Skin epidermis (tissue), 12 donors: ENCODE results near the gene PSAPL1.

Source experiments
- H3K27ac ChIP-seq, 21 experiments: fragments of 200-600 bp; sonication (generic) in 11 of 21; one replicate each; pipeline ENCODE4 v1.5.0; 2020; ENCODE audit warnings: mild to moderate bottlenecking in 3 of 21, inconsistent platforms in 2 of 21, moderate library complexity in 2 of 21
- H3K4me3 ChIP-seq, 7 experiments: fragments of 200-600 bp; sonication (generic) in 2 of 7; one replicate each; pipeline ENCODE4 v1.5.0; 2020; ENCODE audit warnings: inconsistent platforms in 2 of 7, mild to moderate bottlenecking in 2 of 7, moderate library complexity in 1 of 7

PSAPL1 gene

DNA sequence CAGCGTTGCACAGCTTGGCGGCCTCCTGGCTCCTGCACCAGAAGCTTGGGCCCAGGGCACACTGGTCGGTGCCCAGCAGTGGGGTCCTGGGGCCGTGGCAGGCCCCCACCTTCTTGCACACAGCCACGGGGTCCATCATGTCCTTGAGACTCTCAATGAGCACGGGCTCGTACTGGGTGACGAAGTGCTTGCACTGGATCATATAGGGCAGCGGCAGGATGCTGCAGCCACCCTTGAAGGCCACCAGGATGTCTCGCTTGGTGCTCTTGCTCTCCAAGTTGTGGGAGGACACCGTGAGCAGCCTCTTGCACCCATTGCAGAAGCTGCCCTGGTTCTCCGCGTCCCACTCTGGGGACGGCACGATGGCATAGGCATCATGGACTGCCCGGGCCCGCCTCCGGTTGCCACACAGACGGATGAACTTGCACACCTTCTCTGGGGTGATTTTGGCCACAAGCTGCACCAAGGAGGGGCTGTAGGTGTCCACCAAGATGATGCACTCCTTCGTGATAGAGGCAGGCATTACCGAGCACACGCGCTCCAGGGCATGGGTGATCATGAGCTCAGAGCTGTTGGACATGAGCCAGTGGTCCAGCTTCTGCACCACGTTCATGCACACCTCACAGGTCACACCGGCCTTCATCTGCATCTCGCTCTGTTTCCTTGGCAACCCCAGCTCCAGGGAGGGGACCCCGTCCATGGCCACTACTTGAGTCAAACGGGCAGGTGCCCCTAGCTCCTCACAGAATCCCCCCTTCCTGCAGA lies 1.2 kb downstream of the PSAPL1 start:
- peak overlapping the region in 1 of 7 experiments; percentile 14 for H3K4me3 ChIP-seq

DNA sequence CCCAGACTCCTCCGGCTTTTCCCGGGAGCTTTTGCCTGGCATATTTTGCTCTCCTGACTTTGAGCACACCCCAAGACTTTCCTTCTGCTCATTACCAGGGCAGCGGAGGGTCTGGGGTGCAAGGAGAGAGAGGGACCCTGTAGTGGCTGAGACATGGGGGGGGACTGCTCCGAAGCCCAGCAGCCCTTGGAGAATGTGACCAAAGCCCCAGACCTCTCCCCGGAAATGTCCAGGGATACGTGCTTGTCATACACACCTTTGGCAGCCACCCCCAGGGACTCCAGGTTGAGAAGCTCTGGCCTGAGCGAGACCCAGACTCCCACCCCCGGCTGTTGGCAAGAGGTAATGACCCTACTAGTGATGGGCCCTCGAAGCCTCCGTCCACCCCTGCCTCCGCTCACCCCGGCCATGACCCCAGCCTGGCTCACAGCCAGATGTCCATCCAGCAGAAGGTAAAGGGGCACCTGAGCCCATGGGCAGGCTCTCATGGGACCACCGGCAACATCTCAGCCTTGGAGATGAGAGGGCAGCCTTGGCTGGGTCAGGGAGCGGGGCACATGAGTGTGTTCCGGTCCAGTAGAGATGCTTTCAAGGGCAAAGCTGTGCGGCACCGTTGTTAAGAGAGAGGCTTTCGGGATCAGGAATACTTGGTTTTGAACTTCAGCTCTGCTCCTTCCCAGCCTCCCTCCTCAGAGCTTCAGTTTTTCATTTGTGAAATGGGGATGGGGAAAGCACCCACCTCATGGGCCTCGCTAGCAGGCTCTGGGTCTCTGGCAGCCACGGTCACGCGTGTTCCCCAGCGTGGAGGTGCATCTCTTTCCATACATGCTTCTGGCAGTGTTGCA lies 2.0 kb downstream of the PSAPL1 start:
- H3K27ac ChIP-seq, result peak overlapping the region in 2 of 21 experiments; percentile 8 to 29
- H3K4me3 ChIP-seq, result peak overlapping the region in 1 of 7 experiments; percentile 14

More for the DNA sequence above, 1.2 kb downstream of the PSAPL1 start:
- H3K27ac ChIP-seq, result no peak overlapping the region

DNA sequence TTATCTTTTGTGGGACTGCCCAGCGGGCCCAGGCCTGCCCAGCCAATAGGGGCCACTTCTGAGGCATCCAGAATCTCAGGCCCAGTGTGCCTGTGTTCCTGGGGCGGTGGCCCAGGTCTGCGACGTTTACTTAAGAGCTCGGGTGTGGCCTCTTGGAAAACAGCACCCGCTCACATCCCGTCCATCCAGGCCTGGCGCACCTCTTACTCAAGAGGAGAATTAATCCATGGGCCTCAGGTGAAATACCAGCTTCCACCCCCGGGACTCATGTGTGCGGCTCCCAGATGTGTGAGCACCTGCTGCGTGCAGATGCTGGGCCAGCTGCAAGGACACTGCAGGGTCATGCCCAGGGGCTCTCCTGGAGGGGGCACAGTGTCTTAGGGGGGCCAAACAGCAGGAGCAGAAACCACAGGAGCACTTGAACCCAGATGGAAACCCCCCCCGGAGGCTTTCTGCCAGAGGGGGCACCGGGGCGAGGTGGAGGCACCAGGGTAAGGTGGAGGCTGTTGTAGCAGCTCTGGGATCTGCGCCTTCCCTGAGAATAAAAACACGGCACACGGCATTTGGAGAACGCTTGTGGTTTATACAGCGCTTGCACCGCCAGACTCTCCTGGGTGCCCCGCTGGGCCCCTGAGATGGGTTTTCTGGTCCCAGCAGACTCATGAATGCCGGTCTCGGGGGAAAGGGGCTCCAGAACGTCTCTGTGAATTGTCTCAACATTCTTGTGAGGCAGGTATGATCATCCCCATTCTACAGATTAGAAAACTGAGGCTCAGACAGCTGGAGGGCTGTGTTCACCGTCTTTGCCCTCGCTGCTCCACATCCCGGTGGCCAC lies 2.8 kb downstream of the PSAPL1 start:
- H3K4me3 ChIP-seq, result peak overlapping the region in 1 of 7 experiments; percentile 14
- H3K27ac ChIP-seq, result peak overlapping the region in 2 of 21 experiments; percentile 8 to 29

DNA sequence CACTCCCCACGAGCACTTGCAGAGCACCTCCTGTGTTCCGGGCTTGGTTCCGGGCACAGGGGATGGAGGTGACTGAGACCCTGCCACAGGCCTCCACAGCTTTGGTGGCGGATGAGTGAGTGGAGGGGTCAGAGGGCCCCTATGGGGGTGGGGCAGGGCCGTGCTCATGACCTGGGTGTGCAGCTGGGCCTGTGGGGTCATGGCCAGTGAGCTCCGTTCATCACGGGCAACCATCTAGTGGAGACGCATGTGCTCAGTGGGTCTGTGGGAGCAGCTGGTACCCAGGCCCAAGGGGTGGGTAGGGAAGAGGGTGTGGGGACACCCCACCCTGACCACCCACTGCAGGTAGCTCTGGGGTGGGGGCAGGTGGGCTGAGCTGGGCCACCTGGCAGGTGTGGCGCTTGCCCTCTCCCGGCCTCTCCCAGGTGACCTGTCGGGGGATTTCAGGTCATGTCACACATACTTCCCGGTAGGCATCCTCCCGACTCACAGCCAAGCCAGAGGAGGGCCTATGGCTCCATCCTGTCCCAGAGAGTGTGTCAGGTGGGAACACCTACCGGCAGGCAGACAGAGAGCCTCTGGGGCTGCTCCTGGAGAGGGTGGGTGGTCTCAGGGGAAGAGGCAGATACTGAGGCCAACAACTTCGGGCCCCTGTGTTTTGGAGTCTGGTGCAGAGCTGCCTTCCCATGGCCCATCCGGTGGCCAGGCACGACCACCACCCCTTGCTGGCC lies 3.6 kb downstream of the PSAPL1 start:
- Histone ChIP-seq H3K4me3 (no peak overlapping the region), H3K27ac (no peak overlapping the region)

DNA sequence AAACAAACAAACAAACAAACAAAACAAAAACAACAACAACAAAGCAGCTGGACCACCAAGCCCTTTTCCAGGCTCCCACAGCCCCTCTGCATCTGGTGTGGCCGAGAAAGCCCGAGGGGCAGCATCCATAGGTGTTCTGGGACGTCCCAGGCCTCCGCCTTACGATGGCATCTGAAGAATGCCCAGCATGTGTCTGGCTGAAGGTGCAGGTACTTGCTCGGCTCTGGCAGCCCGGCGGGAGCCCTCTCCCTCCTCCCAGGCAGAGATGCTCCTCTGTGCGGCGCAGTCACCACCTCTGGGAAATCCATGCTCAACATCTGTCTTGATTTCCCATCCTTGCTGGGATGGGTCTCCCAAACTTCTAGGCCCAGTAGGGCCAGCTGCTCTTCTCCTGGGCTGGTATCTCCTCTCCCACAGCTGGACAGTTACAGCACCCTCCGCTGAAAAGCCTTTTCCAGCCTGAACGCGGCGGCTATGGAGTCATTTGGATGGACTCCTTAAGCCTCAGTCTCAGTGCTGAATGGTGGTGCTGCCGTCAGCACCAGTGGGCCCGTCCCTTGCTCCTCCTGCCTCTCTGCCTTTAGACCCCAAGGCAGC lies 4.3 kb downstream of the PSAPL1 start:
- H3K4me3 ChIP-seq, result no peak overlapping the region
- H3K27ac ChIP-seq, result no peak overlapping the region

DNA sequence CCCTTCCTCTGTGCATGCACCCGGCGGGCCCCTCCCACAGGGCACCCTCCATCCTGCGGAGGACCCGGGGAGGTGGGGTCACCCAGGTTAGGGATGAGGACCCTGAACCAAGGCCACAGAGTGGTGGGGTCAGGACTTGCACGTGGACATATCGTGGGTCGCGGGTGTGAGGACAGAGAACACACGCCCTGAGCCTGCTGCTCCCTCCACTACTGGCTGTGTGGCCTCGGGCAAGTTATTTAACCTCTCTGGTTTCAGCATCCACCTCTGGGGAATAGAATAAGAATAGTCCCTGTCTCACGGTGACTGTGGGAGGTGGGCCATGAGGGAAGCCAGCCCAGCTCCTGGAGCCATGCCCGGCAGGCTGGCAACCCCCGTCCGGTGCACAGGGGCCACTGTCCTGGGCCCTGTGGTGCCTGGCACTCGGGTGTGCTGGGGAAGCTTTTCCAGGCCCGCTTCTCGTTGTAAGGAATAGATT lies 5.1 kb downstream of the PSAPL1 start:
- no peak overlapping the region for H3K27ac ChIP-seq
- no peak overlapping the region for H3K4me3 ChIP-seq

DNA sequence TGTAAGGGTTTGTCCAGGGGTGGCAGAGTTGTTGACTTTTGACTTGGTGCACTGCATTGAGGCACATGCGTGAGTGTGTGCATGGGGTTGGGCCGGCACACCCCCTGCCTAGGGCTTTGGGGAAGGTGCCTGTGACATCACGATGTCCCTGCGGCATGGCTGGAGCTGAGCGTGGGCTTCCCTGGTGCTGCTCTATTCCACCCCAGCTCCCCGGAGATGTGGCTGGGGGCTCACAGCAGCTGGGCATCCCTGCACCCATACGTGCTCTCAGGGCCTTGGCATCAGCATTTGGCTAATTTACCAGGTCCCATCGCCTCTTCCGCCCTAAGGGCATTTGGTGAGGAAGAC lies 5.7 kb downstream of the PSAPL1 start:
- no peak overlapping the region for H3K27ac ChIP-seq
- H3K4me3 ChIP-seq, result no peak overlapping the region

DNA sequence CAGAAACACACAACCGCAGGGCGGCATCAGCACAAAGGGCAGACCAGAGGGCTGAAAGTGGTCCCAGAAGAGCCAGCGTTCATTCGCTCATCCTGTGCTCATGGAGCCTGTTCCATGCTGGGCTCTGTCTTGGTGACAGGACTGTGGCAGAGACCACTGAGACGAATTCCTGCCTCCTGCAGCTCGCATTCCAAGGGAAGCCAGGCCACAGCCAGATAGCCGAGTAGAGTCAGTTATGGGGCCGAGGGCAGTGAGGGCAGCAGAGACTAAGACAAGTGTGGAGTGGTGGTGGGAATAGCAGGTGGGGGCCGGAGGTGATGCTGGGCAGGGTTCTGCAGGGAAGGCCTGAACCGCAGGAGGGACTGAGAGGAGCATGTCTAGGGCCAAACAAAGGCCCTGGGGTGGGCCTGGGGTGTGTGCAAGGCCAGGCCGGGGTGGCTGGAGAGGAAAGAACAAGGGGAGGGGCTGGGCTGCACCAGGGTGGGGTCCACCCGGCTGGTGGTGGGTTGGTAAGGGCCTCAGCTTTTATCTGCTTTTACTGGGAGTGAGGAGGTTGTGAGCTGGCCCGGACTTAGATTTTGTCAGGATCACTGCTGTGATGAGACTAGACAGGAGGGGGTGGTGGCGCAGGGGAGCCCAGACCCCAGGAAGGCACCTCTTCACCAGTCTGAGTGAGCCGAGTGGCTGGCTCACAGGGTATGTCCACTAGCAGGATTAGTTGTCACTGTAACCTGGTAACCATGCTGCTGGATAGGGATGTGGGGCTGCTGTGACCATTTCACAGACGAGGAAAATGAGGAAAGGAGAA lies 6.3 kb downstream of the PSAPL1 start:
- Histone ChIP-seq H3K4me3 (no peak overlapping the region), H3K27ac (no peak overlapping the region)

DNA sequence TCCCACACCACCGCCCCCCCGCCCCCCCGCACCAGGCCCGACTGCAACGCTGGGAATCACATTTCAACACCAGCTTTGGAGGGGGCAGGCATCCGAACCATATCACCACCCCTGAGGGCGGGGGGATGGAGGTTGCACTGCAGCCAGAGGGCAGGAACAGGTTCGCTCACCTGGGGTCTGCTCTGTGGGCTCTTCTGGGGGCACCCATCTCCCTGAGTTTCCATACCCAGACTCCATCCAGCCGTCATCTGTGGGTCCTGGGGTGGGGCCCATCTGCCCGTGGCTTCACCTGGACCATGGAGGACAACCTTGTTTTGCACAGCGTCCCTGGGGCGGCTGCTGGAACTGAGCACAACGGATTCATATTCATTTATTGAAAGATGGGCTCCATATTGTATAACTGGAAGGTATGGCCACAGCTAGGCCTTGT lies 6.9 kb downstream of the PSAPL1 start:
- no peak overlapping the region for H3K4me3 ChIP-seq
- no peak overlapping the region for H3K27ac ChIP-seq

DNA sequence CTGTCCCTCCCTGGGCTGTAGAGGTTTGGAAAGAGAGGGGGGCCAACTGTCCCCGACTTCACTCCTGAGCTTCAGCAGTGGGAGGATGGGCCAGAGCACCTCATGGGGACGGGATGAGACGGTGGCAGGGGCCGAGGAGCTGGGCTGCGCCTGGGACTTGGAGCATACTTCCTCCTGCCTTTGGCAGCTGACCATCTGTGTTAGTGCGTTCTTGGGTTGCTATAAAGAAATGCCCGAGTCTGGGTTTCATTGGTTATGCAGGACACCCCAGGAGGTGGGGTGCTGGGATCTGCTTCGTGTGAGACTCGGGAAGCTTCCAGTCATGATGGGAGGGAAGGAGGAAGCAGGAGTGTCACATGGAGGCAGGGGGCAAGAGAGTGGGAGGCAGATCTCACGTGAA lies 7.4 kb downstream of the PSAPL1 start:
- H3K27ac ChIP-seq, result no peak overlapping the region
- no peak overlapping the region for H3K4me3 ChIP-seq

DNA sequence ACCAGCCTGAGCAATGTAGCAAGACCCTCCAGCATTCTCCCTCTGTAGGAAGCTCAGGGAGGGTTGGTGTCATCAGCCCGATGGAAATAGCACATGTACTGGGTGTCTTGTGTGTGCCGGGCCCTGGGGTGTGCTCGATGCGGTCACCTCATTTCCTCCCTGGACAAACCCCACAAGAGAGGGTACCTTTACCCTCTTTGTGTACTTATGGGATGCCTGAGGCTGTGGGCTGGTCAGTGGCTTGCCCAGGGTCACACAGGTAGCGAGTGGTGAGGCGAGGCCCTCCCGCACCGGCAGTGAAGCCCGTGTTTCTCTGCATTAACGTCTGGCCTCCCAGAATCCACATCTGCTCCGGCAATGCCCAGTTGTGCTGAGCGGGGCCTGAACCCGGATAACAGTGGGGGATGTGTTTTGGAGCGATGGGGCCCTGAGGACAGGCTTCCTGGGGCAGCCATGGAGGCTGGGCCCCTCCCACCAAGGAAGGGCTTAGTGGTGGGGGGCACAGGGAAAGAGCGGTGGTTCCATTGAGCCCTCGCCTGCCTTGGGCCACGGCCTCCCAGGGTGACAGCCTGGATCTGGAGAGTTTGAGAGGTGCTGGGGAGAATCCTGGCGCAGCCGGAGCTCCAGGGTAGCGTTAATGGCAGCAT lies 8.1 kb downstream of the PSAPL1 start:
- Histone ChIP-seq H3K4me3 (no peak overlapping the region), H3K27ac (no peak overlapping the region)

DNA sequence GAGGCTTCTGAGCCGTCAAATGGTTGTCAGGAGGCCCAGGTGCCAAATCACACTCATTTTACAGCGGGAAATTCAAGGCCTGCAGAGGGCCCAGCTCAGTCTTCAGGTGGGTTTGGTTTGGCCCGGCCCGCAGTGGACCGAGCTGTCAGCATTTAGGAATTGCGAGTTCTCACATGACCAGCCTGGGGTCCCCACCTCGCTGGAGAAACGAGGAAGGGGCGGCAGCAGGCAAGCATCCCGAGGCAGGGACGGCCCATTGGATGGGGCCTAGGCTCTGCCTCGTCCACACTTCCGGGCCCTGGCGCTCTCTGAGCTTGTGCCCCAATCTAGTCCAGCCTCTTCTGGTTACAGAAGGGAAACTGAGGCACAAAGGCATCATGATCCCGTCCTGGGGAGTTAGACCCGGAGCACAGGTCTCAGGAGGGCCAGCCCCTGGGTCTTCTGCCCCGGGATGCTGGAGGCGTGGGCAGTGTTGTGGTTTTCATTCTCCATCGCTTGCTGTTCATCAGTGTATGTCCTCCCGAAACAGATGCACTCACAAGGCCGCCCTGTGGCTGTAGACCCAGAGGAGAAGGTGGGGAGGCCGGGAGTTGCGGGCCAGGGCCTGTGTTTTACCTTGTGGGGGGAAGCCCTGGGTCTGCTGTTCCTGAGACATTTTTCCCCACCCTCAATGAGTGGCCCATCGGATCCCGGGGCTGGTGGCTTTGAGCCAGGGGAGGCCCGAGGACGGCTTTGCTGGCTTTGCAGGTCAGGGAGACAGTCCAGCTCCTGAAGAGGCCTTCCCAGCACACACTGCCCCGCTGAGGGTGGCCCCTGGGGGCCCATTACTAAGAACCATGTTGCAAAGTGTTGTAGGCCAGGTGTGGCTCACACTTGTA lies 8.9 kb downstream of the PSAPL1 start:
- Histone ChIP-seq H3K4me3 (no peak overlapping the region), H3K27ac (no peak overlapping the region)

DNA sequence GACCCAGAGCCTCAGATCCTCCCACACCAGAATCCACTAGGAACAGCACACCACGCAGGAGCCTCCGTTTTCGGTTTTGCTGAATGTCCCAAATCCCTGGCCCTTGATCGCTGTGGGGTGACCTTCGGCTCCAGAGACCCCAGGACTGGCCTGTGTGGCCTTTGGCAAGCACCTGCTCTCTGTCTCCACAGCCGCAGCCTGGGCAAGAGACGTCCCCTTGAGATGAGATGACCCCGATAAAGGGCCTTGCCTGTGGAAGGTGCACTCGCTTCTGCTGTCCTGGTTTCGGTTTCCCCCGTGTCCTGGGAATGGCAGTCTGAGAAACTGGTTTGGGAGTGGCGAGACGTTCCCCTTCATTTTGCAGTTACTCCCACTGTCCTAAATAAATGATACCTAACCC lies 9.6 kb downstream of the PSAPL1 start:
- H3K4me3 ChIP-seq, result no peak overlapping the region
- no peak overlapping the region for H3K27ac ChIP-seq

DNA sequence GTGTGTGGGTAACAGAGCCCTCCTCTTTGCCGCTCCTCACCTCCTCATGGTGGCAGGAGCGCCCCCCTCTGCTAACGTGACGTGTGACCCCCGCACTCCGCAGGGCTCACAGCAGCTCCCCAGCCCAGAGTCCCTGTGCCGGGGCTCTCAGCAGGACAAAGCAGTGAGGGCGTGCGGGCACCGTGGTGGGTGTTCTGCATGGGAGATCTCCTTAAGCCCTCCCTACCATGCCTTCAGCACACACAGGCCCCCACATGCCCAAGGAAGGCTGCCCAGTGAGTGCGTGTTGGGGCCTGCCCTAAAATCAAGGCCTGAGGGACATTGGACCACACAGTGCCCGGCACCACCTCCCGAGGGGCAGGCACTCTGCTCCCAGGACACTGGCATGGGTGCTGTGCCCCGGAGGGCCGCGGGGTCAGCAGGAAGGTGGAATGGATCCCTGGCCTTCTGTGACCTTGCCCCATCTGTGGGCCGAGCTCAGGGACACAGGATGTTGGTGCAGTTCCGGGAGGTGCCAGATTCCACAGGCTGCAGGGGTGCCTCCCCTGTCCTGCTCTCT lies 10.1 kb downstream of the PSAPL1 start:
- no peak overlapping the region for H3K27ac ChIP-seq
- no peak overlapping the region for H3K4me3 ChIP-seq

DNA sequence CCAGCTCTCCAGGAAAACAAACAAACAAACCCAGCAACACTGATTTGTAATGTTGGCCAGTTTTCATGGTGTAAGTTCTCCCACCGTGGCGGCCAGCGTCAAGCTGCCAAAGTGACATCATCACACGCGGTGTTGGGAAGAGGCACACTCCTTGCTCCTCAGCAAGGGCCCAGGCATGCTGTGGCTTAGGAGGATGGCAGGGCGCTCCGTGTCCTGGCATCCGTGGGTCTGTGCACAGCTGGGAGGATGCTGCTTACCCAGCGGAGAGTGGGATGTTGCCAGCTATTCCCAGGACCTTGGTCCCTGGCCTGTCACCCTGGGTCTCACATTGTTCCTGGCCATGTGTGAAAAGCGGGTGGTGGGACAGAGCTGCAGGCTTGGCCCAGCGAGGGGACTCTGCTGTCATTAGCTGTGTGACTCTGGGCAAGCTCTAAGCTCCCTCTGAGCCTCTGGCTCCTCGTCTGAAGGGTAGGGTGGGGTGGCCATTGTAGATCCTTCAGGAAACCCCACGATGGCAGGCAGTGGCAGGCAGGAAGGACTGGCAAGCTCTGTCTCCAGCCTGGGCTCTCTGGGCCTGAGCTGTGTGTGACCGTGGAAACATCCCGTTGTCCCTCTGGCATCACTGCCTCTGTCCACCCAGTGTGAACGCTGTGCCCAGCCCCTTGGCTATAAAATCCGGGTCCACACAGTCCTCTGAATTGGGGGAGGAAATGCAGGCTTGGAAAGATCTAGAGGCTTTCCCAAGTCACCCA lies 10.8 kb downstream of the PSAPL1 start:
- Histone ChIP-seq H3K27ac (no peak overlapping the region), H3K4me3 (no peak overlapping the region)

DNA sequence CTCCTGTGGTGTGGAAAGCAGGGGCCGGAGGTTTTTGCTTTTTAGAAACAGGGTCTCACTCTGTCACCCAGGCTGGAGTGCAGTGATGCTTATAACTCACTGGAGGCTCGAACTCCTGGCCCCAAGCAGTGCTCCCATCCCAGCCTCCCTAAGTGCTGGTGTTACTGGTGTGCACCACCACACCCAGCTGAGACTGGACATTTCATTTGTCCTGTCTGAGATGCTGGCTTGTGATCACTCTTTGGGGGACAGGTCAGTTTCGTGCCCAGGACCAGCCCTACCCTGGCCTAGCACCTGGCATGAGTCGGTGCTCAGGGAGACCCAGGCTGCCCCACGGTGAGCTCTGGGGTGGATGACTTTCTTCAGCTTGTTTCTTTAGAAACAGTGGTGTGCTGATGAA lies 11.3 kb downstream of the PSAPL1 start:
- Histone ChIP-seq H3K4me3 (no peak overlapping the region), H3K27ac (no peak overlapping the region)
